CD4-positive, alpha-beta T cell treated with Interleukin-12 subunit alpha and Interleukin-12 subunit beta, for 1 hour (primary cell): Measurements from ENCODE around the gene CLIP4.

Source experiments
- DNase-seq: peaks from one replicate; pipeline ENCODE4 v3.0.0-alpha.2; 2020

CLIP4 gene

GRCh38 chr2:29139152-29139551 lies 23.9 kb downstream of the CLIP4 start:
- no peak for DNase-seq

- DNase-seq: no peak
Observed at GRCh38 chr2:29139731-29140130, 24.5 kb downstream of the CLIP4 start.

GRCh38 chr2:29143657-29144056 lies 28.4 kb downstream of the CLIP4 start:
- DNase-seq: no peak

- no peak for DNase-seq
Observed at GRCh38 chr2:29146197-29146596, 31.0 kb downstream of the CLIP4 start.

GRCh38 chr2:29147963-29148362 lies 32.7 kb downstream of the CLIP4 start:
- no peak for DNase-seq

- no peak for DNase-seq
Observed at GRCh38 chr2:29154610-29155009, 39.4 kb downstream of the CLIP4 start.

GRCh38 chr2:29155578-29155977 lies 40.4 kb downstream of the CLIP4 start:
- DNase-seq: no peak

GRCh38 chr2:29157131-29157530 lies 41.9 kb downstream of the CLIP4 start:
- DNase-seq: no peak

- DNase-seq: no peak
Observed at GRCh38 chr2:29159125-29159524, 43.9 kb downstream of the CLIP4 start.

GRCh38 chr2:29160184-29160583 lies 45.0 kb downstream of the CLIP4 start:
- no peak for DNase-seq

- no peak for DNase-seq
Observed at GRCh38 chr2:29162204-29162928, 47.2 kb downstream of the CLIP4 start.

- DNase-seq: no peak
Observed at GRCh38 chr2:29164091-29164846, 49.1 kb downstream of the CLIP4 start.

- DNase-seq: no peak
Observed at GRCh38 chr2:29165362-29166241, 50.4 kb downstream of the CLIP4 start.

GRCh38 chr2:29166242-29167039 lies 51.2 kb downstream of the CLIP4 start:
- DNase-seq: no peak

GRCh38 chr2:29174937-29175336 lies 59.7 kb downstream of the CLIP4 start:
- no peak for DNase-seq

GRCh38 chr2:29175338-29175737 lies 60.1 kb downstream of the CLIP4 start:
- no peak for DNase-seq

GRCh38 chr2:29182334-29182733 lies 67.1 kb downstream of the CLIP4 start:
- DNase-seq: no peak

- no peak for DNase-seq
Observed at GRCh38 chr2:29182920-29183319, 67.7 kb downstream of the CLIP4 start.

- no peak for DNase-seq
Observed at GRCh38 chr2:29184531-29184930, 69.3 kb downstream of the CLIP4 start.

GRCh38 chr2:29186817-29187216 lies 71.6 kb downstream of the CLIP4 start:
- DNase-seq: no peak

GRCh38 chr2:29187926-29188325 lies 72.7 kb downstream of the CLIP4 start:
- DNase-seq: no peak

- no peak for DNase-seq
Observed at GRCh38 chr2:29189052-29189451, 73.8 kb downstream of the CLIP4 start.

- DNase-seq: no peak
Observed at GRCh38 chr2:29191817-29192216, 76.6 kb downstream of the CLIP4 start.
